Activated CD4-positive, alpha-beta T cell treated with anti-CD3 and anti-CD28 coated beads, Interleukin-2, amount 10 ng/mL, durations not matched to agents 7 days and 5 days (primary cell): Measurements from ENCODE around the gene SPRN. TPM values are rescaled to one million over a fixed set of nuclear protein-coding genes. Genes with fewer than 3 reads are reported as not detected.

Source experiments
- CTCF ChIA-PET: fragments of 350-600 bp; sonication (Branson Sonifier 250); formaldehyde crosslinking; loops from one replicate; lab custom pipeline; 2021; ENCODE audit warnings: antibody characterized with exemption; lab: Charles Lee
- POLR2A ChIA-PET: fragments of 350-600 bp; sonication (Branson Sonifier 250); formaldehyde crosslinking; loops from one replicate; lab custom pipeline; 2021; ENCODE audit warnings: antibody characterized with exemption; lab: Charles Lee
- DNase-seq: peaks from one replicate; pipeline ENCODE4 v3.0.0-alpha.2; 2020
- H3K27ac Mint-ChIP-seq: one replicate; pipeline ENCODE4 v1.8.0; 2021; ENCODE audit warnings: mild to moderate bottlenecking, moderate library complexity, mixed read lengths
- H3K27me3 Mint-ChIP-seq: one replicate; pipeline ENCODE4 v1.8.0; 2021; ENCODE audit warnings: mixed read lengths
- H3K36me3 Mint-ChIP-seq: one replicate; pipeline ENCODE4 v1.8.0; 2021; ENCODE audit warnings: low read depth, mixed read lengths
- H3K4me1 Mint-ChIP-seq: one replicate; pipeline ENCODE4 v1.8.0; 2021; ENCODE audit warnings: mixed read lengths
- H3K4me3 Mint-ChIP-seq: one replicate; pipeline ENCODE4 v1.8.0; 2021; ENCODE audit warnings: mild to moderate bottlenecking, moderate library complexity, mixed read lengths
- H3K9me3 Mint-ChIP-seq: one replicate; pipeline ENCODE4 v1.8.0; 2021; ENCODE audit warnings: mixed read lengths
- total RNA-seq, 2 experiments: library from RNA; stranded (reverse); gene quantifications; one replicate each; pipeline ENCODE4 v1.2.3, GENCODE V29; 2021

The SPRN gene
- total RNA-seq, 2 experiments from 2014 or later, result not detected

DNA sequence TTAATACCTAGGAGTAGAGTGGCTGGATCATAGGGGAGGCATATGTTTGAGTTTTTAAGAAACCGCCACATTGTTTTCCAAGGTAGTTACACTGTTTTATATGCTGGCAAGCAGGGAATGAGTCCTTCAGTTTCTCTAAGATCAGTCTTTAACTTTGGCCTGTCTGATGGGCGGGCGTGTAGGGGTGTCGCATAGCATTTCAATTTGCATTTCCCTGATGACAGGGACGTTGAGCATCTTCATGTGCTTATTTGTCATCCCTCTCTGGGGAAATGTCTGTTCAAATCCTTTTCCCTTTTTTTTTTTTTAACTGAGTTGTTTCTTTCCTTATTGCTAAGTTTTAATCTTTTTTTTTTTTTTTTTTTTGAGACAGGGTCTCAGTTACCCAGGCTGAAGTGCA lies 20.6 kb downstream of the SPRN start:
- POLR2A ChIA-PET, result no interaction called here
- Mint-ChIP-seq H3K27me3 (no peaks in the 10 kb centered on the region), H3K4me1 (peaks cover 56% of the 10 kb centered on the region), H3K36me3 (peaks cover 69% of the 10 kb centered on the region), H3K27ac (peak overlapping the region; percentile 55), H3K4me3 (no peak overlapping the region), H3K9me3 (peaks cover 10% of the 10 kb centered on the region)
- CTCF ChIA-PET, result no interaction called here
- DNase-seq, result no peak

DNA sequence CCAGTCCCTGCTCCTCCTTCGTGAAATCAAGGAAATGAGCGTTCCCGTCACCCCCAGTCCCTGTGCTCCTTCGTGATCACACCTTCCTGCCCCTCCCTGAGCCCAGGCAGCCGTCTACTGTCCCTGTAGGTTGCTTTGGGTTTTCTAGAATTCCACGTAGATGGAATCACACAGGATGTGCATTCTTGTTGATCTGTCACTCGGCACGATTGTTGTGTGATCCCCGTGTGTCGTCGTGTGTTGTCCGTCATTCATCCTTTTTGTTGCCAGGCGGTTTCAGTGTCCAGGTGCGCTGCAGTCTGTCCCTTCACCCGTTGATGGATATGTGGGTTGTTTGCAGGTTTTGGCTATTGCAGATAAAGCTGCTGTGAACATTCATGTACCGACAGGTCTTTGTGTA lies 21.1 kb downstream of the SPRN start:
- Mint-ChIP-seq H3K4me1 (peaks cover 54% of the 10 kb centered on the region), H3K36me3 (peaks cover 67% of the 10 kb centered on the region)

DNA sequence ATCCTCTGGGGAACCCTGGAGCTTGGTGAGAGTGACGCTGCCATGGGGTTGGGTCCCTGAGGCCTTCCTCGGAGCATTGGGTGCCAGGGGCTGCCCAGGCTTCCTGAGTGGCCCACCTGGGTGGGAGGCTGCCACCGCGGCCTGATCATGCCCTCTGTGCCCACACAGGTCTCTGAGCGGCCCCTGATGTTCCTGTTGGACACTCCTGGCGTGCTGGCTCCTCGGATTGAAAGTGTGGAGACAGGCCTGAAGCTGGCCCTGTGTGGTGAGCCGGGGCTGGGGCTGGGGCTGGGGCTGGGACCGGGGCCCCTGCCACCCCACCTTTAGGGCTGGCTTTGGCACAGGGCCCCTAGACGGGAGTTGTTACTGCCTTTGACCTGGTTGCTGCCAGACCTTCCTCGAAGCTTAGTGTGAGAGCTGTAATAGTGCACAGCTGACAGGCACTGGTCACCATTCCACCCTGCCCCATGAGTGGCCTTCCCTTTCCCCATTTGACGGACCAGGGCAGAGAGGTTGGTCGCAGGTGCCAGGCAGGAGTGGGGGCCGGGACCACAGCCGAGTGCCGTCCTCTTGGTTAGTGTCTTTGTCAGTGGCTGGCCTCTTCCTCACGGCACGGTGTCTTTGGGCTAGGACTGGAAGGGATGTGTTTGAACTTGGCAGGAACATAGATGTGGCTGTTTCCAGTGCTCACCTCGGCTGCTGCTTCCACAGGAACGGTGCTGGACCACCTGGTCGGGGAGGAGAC lies 22.3 kb downstream of the SPRN start:
- H3K27ac Mint-ChIP-seq, result peak overlapping the region; percentile 69

More for the DNA sequence above, 21.1 kb downstream of the SPRN start:
- H3K4me3 Mint-ChIP-seq, result no peak overlapping the region
- no peaks in the 10 kb centered on the region for H3K27me3 Mint-ChIP-seq
- POLR2A ChIA-PET, result no interaction called here
- no peak overlapping the region for H3K27ac Mint-ChIP-seq
- CTCF ChIA-PET, result no interaction called here
- H3K9me3 Mint-ChIP-seq, result peaks cover 7% of the 10 kb centered on the region
- no peak for DNase-seq

DNA sequence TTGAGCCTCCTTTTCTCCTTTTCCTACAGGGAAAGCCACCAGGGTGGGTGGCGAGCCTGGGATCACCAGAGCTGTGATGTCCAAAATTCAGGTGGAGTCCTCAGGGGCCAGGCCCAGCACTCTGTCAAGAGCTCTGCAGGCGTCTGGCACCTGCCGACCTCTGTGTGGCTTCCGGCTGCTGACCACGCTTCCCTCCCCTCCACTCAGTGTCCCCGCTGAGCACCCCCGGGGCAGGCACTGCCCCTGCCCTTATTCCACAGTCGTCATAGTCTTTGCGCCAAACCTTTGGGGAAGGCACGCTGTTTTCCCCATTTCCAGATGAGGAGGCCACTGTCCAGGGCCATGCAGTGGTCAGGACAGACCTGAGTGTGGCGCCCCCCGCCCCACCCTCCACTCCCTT lies 22.9 kb downstream of the SPRN start:
- no peaks in the 10 kb centered on the region for H3K27me3 Mint-ChIP-seq
- H3K9me3 Mint-ChIP-seq, result no peaks in the 10 kb centered on the region
- CTCF ChIA-PET, result interaction anchor here (0.7 kb wide), 1 partner anchor 12 kb away, joined by 3 read pairs; no protein-coding TSS in a partner anchor
- peaks cover 61% of the 10 kb centered on the region for H3K36me3 Mint-ChIP-seq
- peak overlapping the region; percentile 89 for H3K27ac Mint-ChIP-seq
- H3K4me1 Mint-ChIP-seq, result peaks cover 58% of the 10 kb centered on the region
- H3K4me3 Mint-ChIP-seq, result peak overlapping the region; percentile 46
- POLR2A ChIA-PET, result no interaction called here
- DNase-seq, result no peak

More for the DNA sequence above, 22.3 kb downstream of the SPRN start:
- Mint-ChIP-seq H3K4me1 (peaks cover 56% of the 10 kb centered on the region), H3K9me3 (no peaks in the 10 kb centered on the region), H3K27me3 (no peaks in the 10 kb centered on the region), H3K36me3 (peaks cover 64% of the 10 kb centered on the region), H3K4me3 (no peak overlapping the region)
- POLR2A ChIA-PET, result no interaction called here
- CTCF ChIA-PET, result no interaction called here
- no peak for DNase-seq

DNA sequence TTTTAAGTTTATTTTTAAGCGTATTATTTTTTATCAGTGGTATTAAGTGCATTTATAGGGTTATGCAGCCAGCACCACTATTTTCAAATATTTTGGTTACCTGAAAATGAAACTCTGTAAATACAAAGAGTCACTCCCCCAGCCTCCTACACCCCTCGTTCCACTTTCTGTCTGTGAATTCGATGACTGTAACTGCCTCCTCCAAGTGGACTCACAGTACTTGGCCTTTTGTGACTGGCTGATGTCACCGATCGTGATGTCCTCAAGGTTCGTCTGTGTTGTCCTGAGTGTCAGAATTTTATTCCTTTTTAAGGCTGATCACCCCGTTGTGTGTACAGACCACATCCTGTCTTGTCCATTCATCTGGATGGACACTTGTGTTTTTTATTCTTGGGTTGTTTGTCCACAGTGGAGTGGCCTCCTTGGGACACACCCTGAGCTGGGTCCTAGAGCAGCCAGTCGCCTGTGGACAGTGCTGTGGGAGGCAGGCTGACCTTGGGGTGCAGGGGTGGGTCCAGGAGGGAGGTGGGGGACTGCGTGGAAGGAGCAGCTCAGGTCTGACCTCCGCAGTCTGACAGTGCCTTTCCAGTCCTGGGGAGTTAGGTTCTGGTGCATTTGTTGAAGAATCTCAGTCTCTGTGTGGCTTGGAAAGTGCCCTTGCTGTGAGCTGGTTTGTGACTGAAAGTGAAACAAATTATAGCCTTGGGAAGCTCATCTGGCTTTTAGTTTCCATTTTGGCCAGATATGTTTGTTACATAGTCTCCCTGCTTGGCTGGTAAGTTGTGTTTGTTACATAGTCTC lies 23.6 kb downstream of the SPRN start:
- Mint-ChIP-seq H3K9me3 (no peaks in the 10 kb centered on the region), H3K4me3 (peak overlapping the region; percentile 46), H3K4me1 (peaks cover 54% of the 10 kb centered on the region), H3K36me3 (peaks cover 56% of the 10 kb centered on the region), H3K27me3 (no peaks in the 10 kb centered on the region), H3K27ac (peak overlapping the region; percentile 89)
- CTCF ChIA-PET, result interaction anchor here (0.7 kb wide), 1 partner anchor 13 kb away, joined by 3 read pairs; no protein-coding TSS in a partner anchor
- DNase-seq, result peak; percentile 45
- POLR2A ChIA-PET, result no interaction called here

DNA sequence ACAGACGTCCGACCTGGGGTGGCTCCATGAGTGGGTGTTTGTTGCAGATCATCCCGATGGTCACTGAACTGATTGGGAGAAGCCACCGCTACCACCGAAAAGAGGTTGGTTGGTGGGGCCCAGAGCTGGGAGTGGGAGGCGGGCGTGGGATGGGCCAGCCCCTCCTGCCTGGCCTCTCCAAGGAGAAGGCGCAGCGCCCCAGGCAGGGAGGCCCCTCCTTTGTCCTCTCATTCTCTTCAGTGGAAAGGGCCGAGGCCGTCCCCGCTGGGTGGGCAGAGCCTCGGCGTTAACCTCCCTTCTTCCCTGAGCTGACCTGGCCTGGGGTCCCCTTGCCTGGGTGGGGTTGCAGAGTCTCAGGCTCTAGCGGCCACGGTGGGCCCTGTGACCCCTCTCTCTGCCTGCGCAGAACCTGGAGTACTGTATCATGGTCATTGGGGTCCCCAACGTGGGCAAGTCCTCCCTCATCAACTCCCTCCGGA lies 25.3 kb downstream of the SPRN start:
- Mint-ChIP-seq H3K4me3 (no peak overlapping the region), H3K36me3 (peaks cover 51% of the 10 kb centered on the region), H3K27me3 (no peaks in the 10 kb centered on the region), H3K27ac (no peak overlapping the region), H3K4me1 (peaks cover 56% of the 10 kb centered on the region), H3K9me3 (no peaks in the 10 kb centered on the region)
- ChIA-PET CTCF (no interaction called here), POLR2A (no interaction called here)
- DNase-seq, result no peak

DNA sequence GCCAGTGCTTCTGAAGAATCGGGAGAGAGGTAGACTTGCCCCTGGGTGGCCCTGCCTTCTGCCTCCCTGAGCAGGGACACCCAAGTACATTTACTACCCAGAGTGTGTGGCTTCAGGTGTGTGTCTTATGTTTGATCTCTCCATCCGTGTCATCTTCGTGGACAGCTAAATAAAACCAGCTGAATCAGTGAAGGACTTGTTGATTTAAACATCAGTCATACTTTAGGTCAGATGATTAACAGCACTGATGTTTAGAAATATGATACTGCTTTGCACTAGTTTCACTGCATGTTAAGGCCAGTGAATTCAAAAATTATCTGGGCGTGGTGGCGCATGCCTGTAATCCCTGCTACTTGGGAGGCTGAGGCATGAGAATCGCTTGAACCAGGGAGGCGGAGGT lies 26.5 kb downstream of the SPRN start:
- ChIA-PET POLR2A (no interaction called here), CTCF (no interaction called here)
- Mint-ChIP-seq H3K4me1 (peaks cover 57% of the 10 kb centered on the region), H3K4me3 (no peak overlapping the region), H3K27ac (peak overlapping the region; percentile 9), H3K27me3 (no peaks in the 10 kb centered on the region), H3K36me3 (peaks cover 44% of the 10 kb centered on the region), H3K9me3 (no peaks in the 10 kb centered on the region)
- no peak for DNase-seq

DNA sequence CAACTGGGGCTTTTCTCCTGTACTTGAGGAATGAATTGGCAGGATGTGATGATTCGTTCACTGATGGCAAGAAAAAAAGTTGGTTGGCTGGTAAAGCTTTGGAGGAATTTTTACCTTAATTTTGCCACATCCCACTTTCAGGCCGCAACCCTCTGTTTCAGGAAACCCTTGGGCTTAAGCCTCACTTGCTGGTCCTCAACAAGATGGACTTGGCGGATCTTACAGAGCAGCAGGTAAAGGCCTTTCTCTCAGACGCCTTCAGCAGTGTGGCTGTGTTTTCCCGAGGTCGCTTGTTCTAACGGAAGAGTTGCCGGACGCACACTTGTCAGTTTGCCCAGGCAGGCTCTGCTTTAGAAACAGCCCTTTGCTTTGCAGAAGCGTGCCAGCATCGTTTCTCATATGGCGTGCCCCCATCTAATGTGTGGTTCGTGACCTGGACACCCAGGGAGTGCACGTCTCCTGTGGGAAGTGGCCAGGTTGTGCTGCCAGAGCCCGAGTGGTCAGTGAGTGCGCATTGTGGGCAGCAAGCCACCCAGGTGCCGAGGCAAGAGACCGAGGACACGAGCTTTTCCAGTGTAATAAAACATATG lies 28.3 kb downstream of the SPRN start:
- no peak for DNase-seq
- H3K27me3 Mint-ChIP-seq, result no peaks in the 10 kb centered on the region
- H3K4me1 Mint-ChIP-seq, result peaks cover 56% of the 10 kb centered on the region
- ChIA-PET CTCF (interaction anchor here (1.1 kb wide), 1 partner anchor 42 kb away, joined by 3 read pairs; no protein-coding TSS in a partner anchor), POLR2A (no interaction called here)
- no peaks in the 10 kb centered on the region for H3K9me3 Mint-ChIP-seq
- H3K27ac Mint-ChIP-seq, result no peak overlapping the region
- H3K4me3 Mint-ChIP-seq, result peak overlapping the region; percentile 91
- H3K36me3 Mint-ChIP-seq, result peaks cover 34% of the 10 kb centered on the region

DNA sequence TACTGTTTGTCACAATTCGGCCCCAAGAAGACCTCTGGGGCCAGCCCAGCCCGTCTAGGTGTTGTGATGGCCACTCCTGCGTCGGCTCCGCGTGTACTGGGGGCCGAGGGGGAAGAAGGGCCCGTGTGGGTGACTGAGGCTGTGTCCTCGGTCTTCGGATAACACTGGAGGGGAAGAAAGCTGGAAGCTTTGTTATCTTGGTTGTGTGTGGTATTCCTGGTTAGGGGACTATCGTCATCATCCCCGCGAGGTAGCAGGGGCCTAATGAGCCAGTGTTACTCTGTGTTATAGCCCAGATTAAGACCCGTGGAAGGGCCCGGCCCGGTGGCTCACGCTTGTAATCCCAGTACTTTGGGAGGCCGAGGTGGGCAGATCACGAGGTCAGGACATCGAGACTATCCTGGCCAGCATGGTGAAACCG lies 29.6 kb downstream of the SPRN start:
- Mint-ChIP-seq H3K36me3 (peaks cover 29% of the 10 kb centered on the region), H3K4me1 (peaks cover 59% of the 10 kb centered on the region), H3K4me3 (peak overlapping the region; percentile 91), H3K27me3 (no peaks in the 10 kb centered on the region), H3K27ac (peak overlapping the region; percentile 92), H3K9me3 (no peaks in the 10 kb centered on the region)
- ChIA-PET CTCF (interaction anchor here (1.1 kb wide), 1 partner anchor 44 kb away, joined by 3 read pairs; no protein-coding TSS in a partner anchor), POLR2A (no interaction called here)
- DNase-seq, result no peak

DNA sequence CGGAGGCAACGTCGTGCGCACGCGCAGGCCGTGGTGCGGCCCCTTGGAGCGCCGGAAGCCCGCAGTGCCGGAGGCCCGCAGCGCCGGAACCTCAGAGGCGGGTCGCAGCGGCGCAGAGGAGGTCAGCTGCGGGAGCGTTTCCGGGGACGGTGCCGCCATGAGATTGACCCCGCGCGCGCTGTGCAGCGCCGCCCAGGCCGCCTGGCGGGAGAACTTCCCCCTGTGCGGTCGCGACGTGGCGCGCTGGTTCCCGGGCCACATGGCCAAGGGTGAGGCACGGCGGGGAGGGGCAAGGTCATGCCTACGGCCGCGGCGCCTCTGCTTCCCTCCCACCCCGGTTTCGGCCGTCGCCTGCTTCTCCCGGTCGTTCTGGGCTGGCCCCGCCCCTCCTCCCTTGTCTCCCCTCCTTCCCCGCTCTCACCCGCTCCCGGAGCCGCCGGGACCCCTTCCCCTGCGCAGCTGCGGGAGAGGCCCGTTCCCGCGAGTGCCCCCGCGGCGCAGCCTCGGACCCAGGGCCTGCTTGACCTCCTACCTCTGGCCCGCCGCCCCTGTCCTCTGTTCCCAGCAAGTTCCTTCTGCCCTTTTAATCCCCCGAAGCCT lies 30.3 kb downstream of the SPRN start, which contains the start of gene MTG1:
Gene MTG1 (plus strand): TSS at position 94 of the 600 bp plus-strand sequence. CDS start 64 bp downstream, at position 158.
- H3K4me3 Mint-ChIP-seq, result peak within 1 kb of the TSS; percentile 91
- peaks cover 23% of the 10 kb centered on the region for H3K36me3 Mint-ChIP-seq
- peaks cover 56% of the 10 kb centered on the region for H3K4me1 Mint-ChIP-seq
- H3K27me3 Mint-ChIP-seq, result no peaks in the 10 kb centered on the region
- H3K27ac Mint-ChIP-seq, result peak within 1 kb of the TSS; percentile 92
- CTCF ChIA-PET, result no interaction called here
- POLR2A ChIA-PET, result no interaction called here
- H3K9me3 Mint-ChIP-seq, result no peaks in the 10 kb centered on the region
- DNase-seq, result peak; percentile 92

DNA sequence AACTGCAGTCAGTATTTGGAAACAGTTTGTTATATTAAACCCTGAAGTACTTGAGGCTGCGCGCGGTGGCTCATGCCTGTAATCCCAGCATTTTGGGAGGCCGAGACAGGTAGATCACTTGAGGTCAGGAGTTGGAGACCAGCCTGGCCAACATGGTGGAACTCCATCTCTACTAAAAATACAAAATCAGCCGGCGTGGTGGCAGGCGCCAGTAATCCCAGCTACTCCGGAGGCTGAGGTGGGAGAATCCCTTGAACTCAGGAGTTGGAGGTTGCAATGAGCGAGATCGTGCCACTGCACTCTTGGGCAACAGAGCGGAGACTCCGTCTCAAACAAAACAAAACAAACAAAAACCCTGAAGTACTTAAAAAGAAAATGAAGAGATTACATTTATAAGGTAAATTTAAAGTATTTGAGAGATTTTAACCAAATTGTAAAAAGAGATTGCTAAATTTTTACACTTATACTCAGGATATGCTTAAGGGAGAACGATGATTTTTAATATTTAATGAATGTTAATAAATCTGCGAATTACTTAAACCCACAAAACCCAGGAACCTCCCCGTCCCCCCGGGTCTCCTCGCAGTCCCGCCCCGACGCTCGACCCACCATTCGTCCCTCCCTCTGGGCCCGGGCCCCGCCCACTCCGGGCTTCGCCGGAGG lies 30.9 kb downstream of the SPRN start:
- H3K36me3 Mint-ChIP-seq, result peaks cover 21% of the 10 kb centered on the region
- no peaks in the 10 kb centered on the region for H3K27me3 Mint-ChIP-seq
- DNase-seq, result no peak
- CTCF ChIA-PET, result no interaction called here
- H3K4me1 Mint-ChIP-seq, result peaks cover 63% of the 10 kb centered on the region
- POLR2A ChIA-PET, result no interaction called here
- H3K4me3 Mint-ChIP-seq, result peak overlapping the region; percentile 91
- peak overlapping the region; percentile 71 for H3K27ac Mint-ChIP-seq
- H3K9me3 Mint-ChIP-seq, result no peaks in the 10 kb centered on the region
